Stomach (tissue), 9 donors: Measurements from ENCODE around the gene MYO1E. TPM values are rescaled to one million over a fixed set of nuclear protein-coding genes. Genes with fewer than 3 reads are reported as not detected.

Source experiments
- DNase-seq, 2 donors: peaks; one replicate each; pipeline versions ENCODE4 v3.0.0 to v3.0.0-alpha.2; 2013 to 2019
- H3K27ac ChIP-seq, 5 donors: fragments of 200-600 bp in 4 of 5; sonication (generic) in 4 of 5; one replicate each; pipeline ENCODE4 v1.5.1; 2013 to 2019; ENCODE audit warnings: mild to moderate bottlenecking in 1 of 5, moderate library complexity in 1 of 5
- H3K27me3 ChIP-seq, 3 donors: fragments of 200-600 bp; sonication (generic); one replicate each; pipeline ENCODE4 v1.5.1; 2017 to 2019; ENCODE audit warnings: mixed run types in 1 of 3
- H3K36me3 ChIP-seq, 4 donors: fragments of 200-600 bp; sonication (generic); 1 replicate in 3 of 4; 2 replicates in 1 of 4; pipeline ENCODE4 v1.5.1; 2016 to 2019
- H3K4me1 ChIP-seq, 4 donors: fragments of 200-600 bp; sonication (generic); one replicate each; pipeline ENCODE4 v1.5.1; 2016 to 2019
- H3K4me3 ChIP-seq, 4 donors: fragments of 200-600 bp; sonication (generic) in 3 of 4; one replicate each; pipeline ENCODE4 v1.5.1; 2016 to 2019; ENCODE audit warnings: mild to moderate bottlenecking in 1 of 4
- H3K9me3 ChIP-seq, 4 donors: fragments of 200-600 bp; sonication (generic); one replicate each; pipeline ENCODE4 v1.5.1; 2016 to 2019
- CTCF ChIP-seq, 7 experiments: fragments of 450-650 bp in 4 of 7; fragments of 200-600 bp in 3 of 7; sonication (generic) in 3 of 7; IDR thresholded peaks; one replicate each; pipeline ENCODE4 v1.5.1; 2016 to 2019; ENCODE audit warnings: antibody characterized with exemption in 7 of 7, control low read depth in 2 of 7, mild to moderate bottlenecking in 1 of 7
- EP300 ChIP-seq: sonication (generic); formaldehyde crosslinking; IDR thresholded peaks from one replicate; pipeline ENCODE4 v1.6.1; 2017; ENCODE audit warnings: antibody characterized with exemption
- POLR2A ChIP-seq, 4 donors: fragments of 450-650 bp; IDR thresholded peaks; one replicate each; pipeline ENCODE4 v1.6.1; 2016; ENCODE audit warnings: antibody characterized with exemption in 4 of 4, control low read depth in 2 of 4, mild to moderate bottlenecking in 1 of 4, moderate library complexity in 1 of 4
- POLR2AphosphoS5 ChIP-seq, 3 donors: sonication (generic); formaldehyde crosslinking; IDR thresholded peaks; one replicate each; pipeline ENCODE4 v1.6.1; 2016; ENCODE audit warnings: antibody characterized with exemption in 3 of 3
- WGBS, 5 donors: extraction: QIAGEN DNeasy Blood & Tissue Kit in 3 of 5; methylation state at CpG; one replicate each; pipeline versions ENCODE4 v1.1.5 to v1.1.7; 2013 to 2018; 5-methylcytosine and 5-hydroxymethylcytosine counted together
- intact Hi-C: fragments of 100-400 bp; cut with DNase I; formaldehyde crosslinking; loops from one replicate; pipeline ENCODE4 v1.15.1; 2023; ENCODE audit warnings: low total_unique reads
- polyA plus RNA-seq, 3 donors: library from polyadenylated mRNA; stranded (reverse); fragments of 200-250 nt; gene quantifications; one replicate each; pipeline ENCODE4 v1.2.3, GENCODE V29; 2013
- total RNA-seq, 5 donors: library from RNA; depleted of rRNA; stranded (reverse); fragments of >200 nt; gene quantifications; one replicate each; pipeline versions ENCODE4 v1.1.0 to v1.2.3, GENCODE V29; 2014 to 2016
- donor health status: healthy with polysubstance abuse.
- donor health status: Bipolar disorder and iron deficiency.
- donor health status: healthy.

MYO1E gene
- total and polyA plus RNA-seq, 8 donors, result 15.1 to 380 (median 46.3) TPM

- no peak overlapping the region for H3K4me3 ChIP-seq
- no peak overlapping the region for H3K27ac ChIP-seq
- no peak for DNase-seq
- WGBS, 5 donors, result 78 to 91% (median 85%) methylated on average over 4 of the region's 4 CpGs
- H3K9me3 ChIP-seq, result no peaks in the 10 kb centered on the region
- no peaks in the 10 kb centered on the region for H3K27me3 ChIP-seq
- no peaks in the 10 kb centered on the region for H3K36me3 ChIP-seq
- TF ChIP-seq POLR2A (IDR thresholded peaks at IDR 0.05), result no peak
- no peak for TF ChIP-seq POLR2AphosphoS5 (IDR thresholded peaks at IDR 0.05)
- TF ChIP-seq CTCF (IDR thresholded peaks at IDR 0.05), result no peak
- TF ChIP-seq EP300, result no peak
- intact Hi-C loops, result no loop called here
- H3K4me1 ChIP-seq, result peaks cover 6 to 17% (median 11%) of the 10 kb centered on the region in 4 donors
These were observed 8.4 kb downstream of the MYO1E start for GRCh38 chr15:59364248-59364647.

- peaks cover 5 to 11% (median 8%) of the 10 kb centered on the region in 4 donors for H3K4me1 ChIP-seq
- no peaks in the 10 kb centered on the region for H3K9me3 ChIP-seq
- no peak for TF ChIP-seq POLR2AphosphoS5 (IDR thresholded peaks at IDR 0.05)
- TF ChIP-seq POLR2A (IDR thresholded peaks at IDR 0.05), result no peak
- no peak for TF ChIP-seq EP300
- TF ChIP-seq CTCF (IDR thresholded peaks at IDR 0.05), result no peak
- 39 to 91% (median 72%) methylated on average over 2 of the region's 2 CpGs for WGBS, 5 donors
- H3K4me3 ChIP-seq, result no peak overlapping the region
- H3K36me3 ChIP-seq, result no peaks in the 10 kb centered on the region
- no peak for DNase-seq
- intact Hi-C loops, result no loop called here
- no peaks in the 10 kb centered on the region for H3K27me3 ChIP-seq
- H3K27ac ChIP-seq, result no peak overlapping the region
These were observed 10.3 kb downstream of the MYO1E start for GRCh38 chr15:59362331-59362730.

- Histone ChIP-seq H3K4me1 (no peaks in the 10 kb centered on the region), H3K36me3 (no peaks in the 10 kb centered on the region), H3K27me3 (no peaks in the 10 kb centered on the region), H3K4me3 (no peak overlapping the region), H3K9me3 (no peaks in the 10 kb centered on the region), H3K27ac (no peak overlapping the region)
- intact Hi-C loops, result no loop called here
- no peak for DNase-seq
- whole genome bisulfite sequencing, 5 donors, result 87 to 96% (median 92%) methylated on average over 2 of the region's 2 CpGs
- no peak for TF ChIP-seq POLR2AphosphoS5 (IDR thresholded peaks at IDR 0.05)
- TF ChIP-seq EP300, result no peak
- no peak for TF ChIP-seq CTCF (IDR thresholded peaks at IDR 0.05)
- TF ChIP-seq POLR2A (IDR thresholded peaks at IDR 0.05), result no peak
These were observed 11.8 kb downstream of the MYO1E start for GRCh38 chr15:59360896-59361295.

DNA sequence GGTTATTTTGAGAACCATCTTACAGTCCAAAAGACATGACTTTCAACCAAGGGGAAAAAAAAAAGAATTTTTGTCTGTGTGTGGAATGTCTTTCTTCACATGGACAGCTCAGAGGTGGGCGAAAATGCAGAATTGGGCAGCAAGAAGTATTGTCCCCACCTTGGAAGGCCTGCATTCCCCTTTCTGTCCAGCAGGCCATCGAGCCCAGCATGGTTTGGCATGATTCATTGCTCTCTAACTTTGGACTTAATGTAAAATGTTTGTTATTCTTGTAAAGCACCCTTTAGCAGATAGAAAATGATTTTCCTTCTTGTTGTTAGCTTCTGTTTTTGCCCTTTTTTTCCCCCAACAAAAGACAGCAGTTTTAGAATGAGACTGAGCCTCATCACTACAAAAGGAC lies 12.4 kb downstream of the MYO1E start:
- Histone ChIP-seq H3K4me1 (peaks cover 0 to 3% (median 0%) of the 10 kb centered on the region in 4 donors), H3K36me3 (no peaks in the 10 kb centered on the region), H3K27me3 (no peaks in the 10 kb centered on the region), H3K27ac (no peak overlapping the region), H3K9me3 (no peaks in the 10 kb centered on the region), H3K4me3 (no peak overlapping the region)
- DNase-seq, result no peak
- WGBS, 5 donors, result 86 to 98% (median 95%) methylated on average over 2 of the region's 2 CpGs
- TF ChIP-seq CTCF (IDR thresholded peaks at IDR 0.05) (no peak), POLR2A (IDR thresholded peaks at IDR 0.05) (no peak), POLR2AphosphoS5 (IDR thresholded peaks at IDR 0.05) (no peak), EP300 (no peak)
- intact Hi-C loops, result no loop called here
